Subcutaneous adipose tissue (tissue), 4 donors: ENCODE results near the gene DYNLT3. TPM values are rescaled to one million over a fixed set of nuclear protein-coding genes. Genes with fewer than 3 reads are reported as not detected.

ENCODE experiments used
- total RNA-seq, 4 donors: library from RNA; depleted of rRNA; stranded (reverse); fragments of >200 nt; gene quantifications; one replicate each; pipeline ENCODE4 v1.1.0, GENCODE V29; 2016
- TF ChIP-seq, protein P1 (sequence below): fragments of 450-650 bp; IDR thresholded peaks from one replicate; pipeline ENCODE4 v1.5.1; 2016; ENCODE audit warnings: low read depth, mild to moderate bottlenecking, control low read depth, antibody characterized with exemption, moderate library complexity

Gene DYNLT3
- total RNA-seq, 4 donors from 2014 or later = 20.5 to 50.5 (median 37.1) TPM

DNA sequence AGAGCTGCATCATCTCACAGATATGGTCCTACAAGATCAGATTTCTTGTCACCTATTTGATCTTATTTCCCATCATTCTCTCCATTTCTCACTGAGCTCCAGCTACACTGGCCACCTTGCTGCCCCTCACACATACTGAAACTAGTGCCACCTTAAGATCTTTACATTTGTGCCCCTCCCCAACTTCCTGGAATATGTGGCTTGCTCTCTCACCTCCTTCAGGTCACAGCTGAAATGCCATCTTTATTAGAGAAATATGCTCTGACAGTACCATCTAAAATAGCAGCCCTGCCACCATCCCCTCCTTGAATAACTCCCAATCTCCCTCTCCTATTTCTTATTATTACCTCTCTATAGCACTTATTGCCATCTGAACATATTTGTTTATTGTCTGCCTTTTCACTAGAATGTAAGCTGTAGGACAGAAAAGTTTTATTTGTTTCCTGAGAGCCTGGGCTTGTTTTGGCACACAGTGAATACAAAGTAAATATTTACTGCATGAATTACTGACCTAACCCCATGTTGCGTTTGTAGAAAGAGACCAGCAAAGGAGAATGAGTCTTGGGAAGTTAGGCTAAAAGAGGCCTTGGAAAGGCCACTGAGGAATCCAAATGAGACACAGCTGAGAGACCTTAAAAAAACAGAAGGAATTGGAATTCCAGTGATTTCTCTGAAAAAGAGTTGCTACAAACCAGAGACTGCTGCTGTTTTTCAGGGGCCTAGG is 22.7 kb downstream of the DYNLT3 start:
- TF ChIP-seq, protein P1, sequence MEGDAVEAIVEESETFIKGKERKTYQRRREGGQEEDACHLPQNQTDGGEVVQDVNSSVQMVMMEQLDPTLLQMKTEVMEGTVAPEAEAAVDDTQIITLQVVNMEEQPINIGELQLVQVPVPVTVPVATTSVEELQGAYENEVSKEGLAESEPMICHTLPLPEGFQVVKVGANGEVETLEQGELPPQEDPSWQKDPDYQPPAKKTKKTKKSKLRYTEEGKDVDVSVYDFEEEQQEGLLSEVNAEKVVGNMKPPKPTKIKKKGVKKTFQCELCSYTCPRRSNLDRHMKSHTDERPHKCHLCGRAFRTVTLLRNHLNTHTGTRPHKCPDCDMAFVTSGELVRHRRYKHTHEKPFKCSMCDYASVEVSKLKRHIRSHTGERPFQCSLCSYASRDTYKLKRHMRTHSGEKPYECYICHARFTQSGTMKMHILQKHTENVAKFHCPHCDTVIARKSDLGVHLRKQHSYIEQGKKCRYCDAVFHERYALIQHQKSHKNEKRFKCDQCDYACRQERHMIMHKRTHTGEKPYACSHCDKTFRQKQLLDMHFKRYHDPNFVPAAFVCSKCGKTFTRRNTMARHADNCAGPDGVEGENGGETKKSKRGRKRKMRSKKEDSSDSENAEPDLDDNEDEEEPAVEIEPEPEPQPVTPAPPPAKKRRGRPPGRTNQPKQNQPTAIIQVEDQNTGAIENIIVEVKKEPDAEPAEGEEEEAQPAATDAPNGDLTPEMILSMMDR = no peak

DNA sequence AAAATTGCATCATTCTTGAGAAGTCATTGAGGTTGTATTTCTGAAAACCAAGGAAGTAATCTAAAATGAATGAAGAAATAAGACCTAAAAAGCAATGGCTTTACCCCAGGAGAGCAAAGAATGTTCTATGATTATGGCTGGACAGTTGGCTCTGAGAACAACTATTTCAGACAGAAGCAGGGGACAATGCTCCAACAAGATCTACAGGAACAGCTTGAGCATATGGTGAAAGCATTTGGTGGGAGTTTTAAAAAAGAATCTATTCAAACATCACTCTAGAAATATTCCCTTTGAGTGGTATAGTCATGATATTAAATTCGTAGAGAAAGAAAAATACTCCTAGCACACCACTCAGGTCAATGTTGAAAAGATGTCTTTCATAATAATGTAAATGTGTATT is 26.7 kb downstream of the DYNLT3 start:
- TF ChIP-seq, protein P1 = no peak

DNA sequence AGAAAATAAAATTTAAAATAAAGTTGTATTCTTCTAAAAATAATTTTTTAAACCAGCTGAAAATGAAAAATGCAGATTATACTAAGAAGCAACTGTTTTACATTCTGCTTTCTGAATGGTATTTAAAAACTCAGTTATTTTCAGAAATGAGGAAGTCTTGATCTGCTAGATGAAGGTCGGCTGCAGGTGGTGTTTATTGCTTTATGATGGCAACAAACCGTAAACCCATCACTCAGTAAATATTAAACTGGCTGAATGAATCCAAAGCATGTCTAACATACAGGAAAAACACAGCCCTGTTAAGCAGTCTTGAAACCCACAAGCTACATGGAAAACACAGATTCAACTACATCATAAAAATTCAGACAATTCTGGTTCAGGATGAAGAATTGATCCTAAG is 29.3 kb downstream of the DYNLT3 start:
- TF ChIP-seq, protein P1 = no peak

DNA sequence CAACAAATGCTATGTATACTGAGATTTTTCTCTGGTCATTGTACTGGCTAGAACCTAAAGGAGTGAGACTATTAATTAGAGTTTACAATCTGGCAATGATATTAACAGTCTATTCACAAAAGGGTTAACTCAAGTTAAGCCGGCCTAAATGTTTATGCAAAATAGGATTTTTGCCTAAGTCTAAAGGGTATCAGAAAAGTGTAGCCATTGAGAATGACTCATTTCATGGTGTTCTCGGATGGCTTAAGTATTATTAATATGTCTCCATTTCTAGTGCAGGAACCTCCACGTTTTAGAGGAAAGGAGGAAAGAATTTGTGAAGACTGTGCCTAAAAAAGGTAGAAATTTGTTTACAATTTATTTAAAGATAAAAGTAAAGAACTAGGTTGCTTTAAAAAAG is 29.8 kb downstream of the DYNLT3 start:
- TF ChIP-seq, protein P1 = no peak

DNA sequence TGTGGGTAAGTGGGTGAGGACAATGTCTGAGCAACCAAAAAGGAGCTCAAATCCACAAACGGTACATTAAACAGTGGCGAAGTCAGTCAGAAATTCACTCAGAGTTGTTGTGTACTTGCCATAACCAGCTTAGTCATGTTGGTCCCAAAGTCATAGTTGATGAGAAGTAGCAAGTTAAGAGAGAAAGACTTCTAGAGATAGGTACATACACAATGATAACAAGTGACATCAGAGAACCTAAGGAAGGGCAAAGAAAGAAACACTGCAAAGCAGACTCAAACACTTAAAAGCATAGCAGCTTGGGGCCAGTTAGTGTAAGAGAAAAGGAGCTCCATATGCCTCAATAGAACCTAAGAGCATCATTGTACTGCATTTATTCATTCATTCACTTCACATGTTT is 30.2 kb downstream of the DYNLT3 start:
- TF ChIP-seq, protein P1 = no peak

DNA sequence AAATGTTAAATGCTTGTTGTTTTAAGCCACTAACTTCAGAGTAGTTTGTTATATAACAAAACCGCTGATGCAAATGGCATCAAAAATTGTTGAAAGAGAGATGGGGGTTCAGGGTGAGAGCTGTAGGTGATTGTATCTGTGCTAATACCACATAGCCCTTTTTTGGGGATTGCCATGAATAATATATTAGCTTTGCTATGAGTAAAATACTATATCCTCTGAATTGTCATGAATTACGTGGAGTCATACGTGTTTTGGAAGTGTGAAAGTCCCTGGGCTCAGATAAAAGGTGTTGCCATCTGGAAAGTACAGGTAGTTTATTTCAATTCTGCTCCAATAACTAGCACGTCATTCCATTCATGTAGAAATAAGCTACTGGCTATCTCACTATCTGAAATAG is 30.6 kb downstream of the DYNLT3 start:
- TF ChIP-seq, protein P1 = no peak

DNA sequence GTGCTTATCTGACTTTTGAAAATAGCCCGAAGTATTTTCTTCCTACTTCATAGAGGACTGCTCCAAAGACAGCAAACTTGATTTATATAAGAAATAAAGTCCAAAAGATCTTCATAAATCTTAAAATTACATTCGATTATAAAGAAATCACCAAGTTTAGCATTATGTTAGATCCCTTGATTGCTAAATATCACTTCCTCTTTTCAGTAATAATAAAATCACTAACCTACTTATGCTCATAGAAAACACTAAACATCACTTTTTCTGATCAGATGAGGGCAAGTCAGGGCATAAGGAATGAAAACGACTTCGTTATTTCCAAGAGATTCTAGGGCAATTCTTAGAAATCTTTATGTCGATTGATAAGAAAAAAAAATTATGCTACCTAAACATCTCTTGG is 32.0 kb downstream of the DYNLT3 start:
- TF ChIP-seq, protein P1 = no peak
